ENCODE data around the gene CAPNS1. TPM values are rescaled to one million over a fixed set of nuclear protein-coding genes. Genes with fewer than 3 reads are reported as not detected.

CAPNS1 gene
- total and polyA plus RNA-seq, 9 of the 15 experiments (the other 6 are each of a cell fraction or from before 2014, with no cell fraction given) = 77.9 to 576 (median 258) TPM

- TF ChIP-seq EGR1 (conservative IDR thresholded peaks at IDR 0.05) (peak; percentile 60), CBFA2T2 (conservative IDR thresholded peaks at IDR 0.05) (peak; percentile 20; the same call in 1 of the 2 replicates), KDM1A (IDR thresholded peaks at IDR 0.05) (0 out of 4 replicates have a peak, but pooled peaks of 1 of the 2 experiments have one; percentile 19), KLF1 (tag; IDR thresholded peaks at IDR 0.05) (no peak), FOXA3 (CRISPR knock-in tag; conservative IDR thresholded peaks at IDR 0.05 in 1 of 2, IDR thresholded peaks at IDR 0.05 in 1 of 2) (peak; percentile 50 to 97), PRDM10 (IDR thresholded peaks at IDR 0.05; ENCODE audit: partially characterized antibody) (no peak), OTX1 (CRISPR knock-in tag; IDR thresholded peaks at IDR 0.05) (no peak), RB1 (IDR thresholded peaks at IDR 0.05; ENCODE audit: low read depth) (no peak), TSC22D4 (tag; IDR thresholded peaks at IDR 0.05) (no peak), ZNF511 (CRISPR knock-in tag; IDR thresholded peaks at IDR 0.05) (no peak), KAT8 (IDR thresholded peaks at IDR 0.05; ENCODE audit: low read depth) (no peak), ZNF253 (CRISPR knock-in tag; conservative IDR thresholded peaks at IDR 0.05) (no peak), BMI1 (IDR thresholded peaks at IDR 0.05; ENCODE audit: low read length) (no peak), HSF4 (CRISPR knock-in tag; IDR thresholded peaks at IDR 0.05; ENCODE audit: borderline replicate concordance) (no peak), GMEB1 (CRISPR knock-in tag; IDR thresholded peaks at IDR 0.05) (no peak), ZFP1 (CRISPR knock-in tag; IDR thresholded peaks at IDR 0.05) (no peak), CTCF (IDR thresholded peaks at IDR 0.05 in 2 of 3, conservative IDR thresholded peaks at IDR 0.05 in 1 of 3; ENCODE audit: insufficient read depth in 2 of 3, low read depth in 1 of 3, low read length in 3 of 3) (peak; percentile 34 to 41 (median 35); a peak in 5 of 6 replicates), RAD21 (CRISPR knock-in tag; conservative IDR thresholded peaks at IDR 0.05 in 1 of 2, IDR thresholded peaks at IDR 0.05 in 1 of 2) (peak in 1 of 2 experiments; percentile 35; a peak in 2 of 4 replicates)
Observed at GRCh38 chr19:36113894-36114720, 25.8 kb upstream of the CAPNS1 start (continued).

Measured in K562 (cell line).